Esophagus squamous epithelium (tissue), 4 donors: ENCODE measurements around the gene MCM5.

Experiments
- CTCF ChIP-seq, 6 experiments: fragments of 450-650 bp in 4 of 6; fragments of 200-600 bp in 2 of 6; sonication (generic) in 2 of 6; IDR thresholded peaks; one replicate each; pipeline ENCODE4 v1.5.1; 2016 to 2019; ENCODE audit warnings: antibody characterized with exemption in 6 of 6, mild to moderate bottlenecking in 4 of 6, moderate library complexity in 4 of 6
- POLR2A ChIP-seq, 4 donors: fragments of 450-650 bp; IDR thresholded peaks; one replicate each; pipeline ENCODE4 v1.6.1; 2017; ENCODE audit warnings: antibody characterized with exemption in 4 of 4, mild to moderate bottlenecking in 4 of 4, moderate library complexity in 3 of 4

- no peak for TF ChIP-seq POLR2A (IDR thresholded peaks at IDR 0.05)
- TF ChIP-seq CTCF (IDR thresholded peaks at IDR 0.05), result no peak
Measured at GRCh38 chr22:35449829-35450689, 50.1 kb downstream of the MCM5 start.
